Measurements from ENCODE around the gene FMNL3.
"Not testable (repeated sequence)": the region's sequence is repeated elsewhere in the genome, so short reads cannot be mapped to it uniquely, and the experiment has no call there.

The FMNL3 gene

DNA sequence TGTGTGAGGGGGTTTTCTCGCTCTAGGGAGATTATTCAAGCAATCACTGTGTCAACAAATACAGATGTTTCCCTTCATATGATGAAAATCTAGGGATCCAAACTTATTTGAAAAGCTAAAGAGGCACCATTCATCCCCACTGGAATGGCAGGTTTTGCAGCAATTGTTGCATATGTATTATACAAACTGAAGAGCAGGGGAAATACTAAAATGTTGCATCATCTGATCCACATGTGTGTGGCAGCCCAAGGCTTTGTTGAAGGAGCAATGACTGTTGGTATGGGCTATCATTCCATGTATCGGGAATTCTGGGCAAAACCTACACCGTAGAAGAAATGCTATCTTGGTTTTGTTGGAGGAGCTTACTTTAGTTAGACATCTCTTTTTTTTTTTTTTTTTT, 87.9 kb downstream of the FMNL3 start:
- Histone ChIP-seq H3K27me3 (ENCODE audit: control insufficient read depth, insufficient read depth, low read length) (peaks cover 4% of the 10 kb centered on the region), H3K9me3 (ENCODE audit: control insufficient read depth, low read depth, low read length) (no peaks in the 10 kb centered on the region), H3K4me1 (ENCODE audit: control insufficient read depth, low read depth, low read length) (no peaks in the 10 kb centered on the region), H3K9ac (ENCODE audit: low read length) (no peak overlapping the region), H3K4me3 (ENCODE audit: low read length) (no peak overlapping the region), H3K27ac (ENCODE audit: low read length) (no peak overlapping the region), H3K36me3 (ENCODE audit: control insufficient read depth, low read depth, low read length) (no peaks in the 10 kb centered on the region)

DNA sequence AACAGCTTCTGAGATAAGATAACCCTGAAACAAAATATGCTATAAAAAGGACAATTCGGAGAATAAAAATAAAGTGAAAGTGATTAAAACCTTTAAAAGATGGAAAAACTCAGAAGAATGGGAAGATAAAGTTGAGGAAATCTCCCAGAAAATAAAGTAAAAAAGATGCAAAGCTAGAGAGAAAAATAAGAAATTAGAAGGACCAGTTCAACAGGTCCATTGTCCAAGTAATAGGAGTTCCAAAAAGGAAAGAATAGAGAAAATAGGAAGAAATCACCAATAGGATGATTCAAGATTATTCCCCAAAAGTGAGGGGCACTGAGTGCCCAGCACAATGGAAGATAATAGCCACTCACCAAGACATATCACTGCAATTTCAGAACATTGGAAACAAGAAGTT, 88.6 kb downstream of the FMNL3 start:
- Histone ChIP-seq H3K27me3 (ENCODE audit: control insufficient read depth, insufficient read depth, low read length) (peaks cover 4% of the 10 kb centered on the region), H3K36me3 (ENCODE audit: control insufficient read depth, low read depth, low read length) (no peaks in the 10 kb centered on the region), H3K9me3 (ENCODE audit: control insufficient read depth, low read depth, low read length) (no peaks in the 10 kb centered on the region), H3K9ac (ENCODE audit: low read length) (no peak overlapping the region), H3K4me1 (ENCODE audit: control insufficient read depth, low read depth, low read length) (no peaks in the 10 kb centered on the region), H3K4me3 (ENCODE audit: low read length) (no peak overlapping the region), H3K27ac (ENCODE audit: low read length) (no peak overlapping the region)

DNA sequence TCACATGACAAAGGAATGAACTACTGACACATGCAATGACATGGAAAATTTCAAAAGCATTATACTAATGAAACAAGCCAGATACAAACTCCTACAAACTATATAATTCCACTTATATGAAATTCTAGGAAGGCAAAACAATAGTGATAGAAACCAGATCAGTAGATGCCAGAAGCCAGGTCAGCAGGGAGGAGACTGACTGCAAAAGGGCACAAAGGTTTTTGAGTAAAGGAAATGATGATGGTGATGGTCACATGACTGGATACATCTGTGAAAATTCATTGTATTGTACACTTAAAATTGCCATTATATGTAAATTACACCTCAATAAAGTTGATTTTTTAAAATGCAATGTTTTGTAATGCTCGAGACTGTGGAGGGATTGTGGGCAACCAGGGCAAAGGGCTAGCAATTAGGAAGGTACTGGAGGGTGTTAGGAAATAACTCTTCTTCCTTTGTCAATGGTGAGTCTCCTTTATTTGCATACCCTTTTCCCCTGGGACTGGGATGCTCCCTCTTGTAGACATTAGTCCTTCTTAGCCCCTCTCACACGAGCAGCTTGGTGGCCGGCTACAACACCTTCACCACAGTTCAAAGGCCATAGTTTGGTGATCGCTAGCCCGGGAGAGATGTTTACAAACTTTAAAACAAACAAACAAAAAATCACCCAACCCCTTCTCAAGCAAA, 90.5 kb downstream of the FMNL3 start:
- Histone ChIP-seq H3K9ac (ENCODE audit: low read length) (no peak overlapping the region), H3K4me1 (ENCODE audit: control insufficient read depth, low read depth, low read length) (no peaks in the 10 kb centered on the region), H3K27me3 (ENCODE audit: control insufficient read depth, insufficient read depth, low read length) (peaks cover 4% of the 10 kb centered on the region), H3K4me3 (ENCODE audit: low read length) (no peak overlapping the region), H3K27ac (ENCODE audit: low read length) (no peak overlapping the region), H3K36me3 (ENCODE audit: control insufficient read depth, low read depth, low read length) (no peaks in the 10 kb centered on the region), H3K9me3 (ENCODE audit: control insufficient read depth, low read depth, low read length) (no peaks in the 10 kb centered on the region)

DNA sequence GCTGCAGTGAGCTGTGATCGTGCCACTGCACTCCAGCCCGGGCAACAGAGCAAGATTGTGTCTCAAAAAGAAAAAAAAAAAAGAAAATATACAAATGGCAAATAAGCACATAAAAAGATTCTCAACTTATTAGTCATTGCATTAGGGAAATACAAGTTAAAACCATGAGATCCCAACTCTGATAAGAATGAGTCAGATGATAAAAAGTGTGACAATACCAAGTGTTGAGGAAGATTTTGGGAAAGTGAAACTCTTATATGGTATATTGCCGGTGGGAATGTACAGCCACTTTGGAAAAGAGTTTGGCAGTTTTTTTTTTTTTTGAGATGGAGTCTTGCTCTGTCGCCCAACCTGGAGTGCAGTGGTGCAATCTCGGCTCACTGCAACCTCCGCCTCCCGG, 91.5 kb downstream of the FMNL3 start:
- no peaks in the 10 kb centered on the region for H3K9me3 ChIP-seq (ENCODE audit: control insufficient read depth, low read depth, low read length)
- no peaks in the 10 kb centered on the region for H3K36me3 ChIP-seq (ENCODE audit: control insufficient read depth, low read depth, low read length)
- no peaks in the 10 kb centered on the region for H3K27me3 ChIP-seq (ENCODE audit: control insufficient read depth, insufficient read depth, low read length)
- H3K9ac ChIP-seq (ENCODE audit: low read length), result no peak overlapping the region
- H3K27ac ChIP-seq (ENCODE audit: low read length), result no peak overlapping the region
- H3K4me3 ChIP-seq (ENCODE audit: low read length), result no peak overlapping the region
- H3K4me1 ChIP-seq (ENCODE audit: control insufficient read depth, low read depth, low read length), result no peaks in the 10 kb centered on the region

DNA sequence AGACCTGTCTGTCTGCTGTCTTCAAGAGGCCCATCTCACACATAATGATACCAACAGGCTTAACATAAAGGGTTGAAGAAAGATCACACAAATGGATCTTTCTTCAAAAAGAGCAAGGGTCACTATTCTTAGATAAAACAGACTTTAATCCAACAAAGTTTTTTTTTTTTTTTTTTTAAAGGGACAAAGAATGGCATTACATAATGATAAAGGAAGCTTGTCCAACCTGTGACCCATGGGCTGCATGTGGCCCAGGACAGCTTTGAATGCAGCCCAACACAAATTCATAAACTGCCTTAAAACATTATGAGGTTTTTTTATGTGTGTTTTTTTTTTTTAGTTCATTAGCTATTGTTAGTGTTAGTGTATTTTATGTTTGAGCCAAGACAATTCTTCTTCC, 95.0 kb downstream of the FMNL3 start:
- Histone ChIP-seq H3K9me3 (ENCODE audit: control insufficient read depth, low read depth, low read length) (no peaks in the 10 kb centered on the region), H3K36me3 (ENCODE audit: control insufficient read depth, low read depth, low read length) (no peaks in the 10 kb centered on the region), H3K27me3 (ENCODE audit: control insufficient read depth, insufficient read depth, low read length) (no peaks in the 10 kb centered on the region)

DNA sequence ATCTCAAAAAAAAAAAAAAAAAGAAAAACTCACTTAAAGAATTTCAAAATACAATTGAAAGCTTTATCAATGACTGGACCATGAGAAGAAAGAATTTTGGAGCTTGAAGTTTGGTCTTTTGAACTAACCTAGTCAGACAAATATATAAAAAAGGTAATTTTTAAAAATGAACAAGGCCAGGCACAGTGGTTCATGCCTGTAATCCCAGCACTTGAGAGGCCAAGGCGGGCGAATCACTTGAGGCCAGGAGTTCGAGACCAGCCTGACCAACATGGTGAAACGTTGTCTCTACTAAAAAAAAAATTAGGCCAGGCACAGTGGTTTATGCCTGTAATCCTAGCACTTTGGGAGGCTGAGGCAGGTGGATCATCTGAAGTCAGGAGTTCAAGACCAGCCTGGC, 96.4 kb downstream of the FMNL3 start:
- H3K4me3 ChIP-seq (ENCODE audit: low read length); H3K4me1 ChIP-seq (ENCODE audit: control insufficient read depth, low read depth, low read length); H3K36me3 ChIP-seq (ENCODE audit: control insufficient read depth, low read depth, low read length); H3K27ac ChIP-seq (ENCODE audit: low read length); H3K27me3 ChIP-seq (ENCODE audit: control insufficient read depth, insufficient read depth, low read length); H3K9ac ChIP-seq (ENCODE audit: low read length); H3K9me3 ChIP-seq (ENCODE audit: control insufficient read depth, low read depth, low read length): not testable (repeated sequence)

More for the DNA sequence above, 95.0 kb downstream of the FMNL3 start:
- H3K4me1 ChIP-seq (ENCODE audit: control insufficient read depth, low read depth, low read length), result no peaks in the 10 kb centered on the region
- no peak overlapping the region for H3K27ac ChIP-seq (ENCODE audit: low read length)
- no peak overlapping the region for H3K9ac ChIP-seq (ENCODE audit: low read length)
- no peak overlapping the region for H3K4me3 ChIP-seq (ENCODE audit: low read length)

DNA sequence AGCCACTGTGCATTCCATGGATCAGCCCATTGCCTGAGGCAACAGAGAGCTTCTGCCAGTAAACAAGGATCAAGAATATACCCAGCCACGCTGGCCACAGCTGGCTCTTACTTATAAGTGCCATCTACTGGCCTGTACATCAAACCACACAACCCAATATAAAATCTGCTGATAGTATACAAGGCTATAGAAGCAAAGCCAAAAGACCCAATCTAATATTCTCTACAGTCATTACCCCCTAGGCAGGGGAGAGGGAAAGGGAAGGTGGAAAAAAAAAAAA, 97.4 kb downstream of the FMNL3 start:
- H3K9me3 ChIP-seq (ENCODE audit: control insufficient read depth, low read depth, low read length), result no peaks in the 10 kb centered on the region
- no peaks in the 10 kb centered on the region for H3K4me1 ChIP-seq (ENCODE audit: control insufficient read depth, low read depth, low read length)
- no peaks in the 10 kb centered on the region for H3K36me3 ChIP-seq (ENCODE audit: control insufficient read depth, low read depth, low read length)
- H3K27me3 ChIP-seq (ENCODE audit: control insufficient read depth, insufficient read depth, low read length), result no peaks in the 10 kb centered on the region
- H3K9ac ChIP-seq (ENCODE audit: low read length), result no peak overlapping the region
- H3K4me3 ChIP-seq (ENCODE audit: low read length), result no peak overlapping the region
- H3K27ac ChIP-seq (ENCODE audit: low read length), result no peak overlapping the region

DNA sequence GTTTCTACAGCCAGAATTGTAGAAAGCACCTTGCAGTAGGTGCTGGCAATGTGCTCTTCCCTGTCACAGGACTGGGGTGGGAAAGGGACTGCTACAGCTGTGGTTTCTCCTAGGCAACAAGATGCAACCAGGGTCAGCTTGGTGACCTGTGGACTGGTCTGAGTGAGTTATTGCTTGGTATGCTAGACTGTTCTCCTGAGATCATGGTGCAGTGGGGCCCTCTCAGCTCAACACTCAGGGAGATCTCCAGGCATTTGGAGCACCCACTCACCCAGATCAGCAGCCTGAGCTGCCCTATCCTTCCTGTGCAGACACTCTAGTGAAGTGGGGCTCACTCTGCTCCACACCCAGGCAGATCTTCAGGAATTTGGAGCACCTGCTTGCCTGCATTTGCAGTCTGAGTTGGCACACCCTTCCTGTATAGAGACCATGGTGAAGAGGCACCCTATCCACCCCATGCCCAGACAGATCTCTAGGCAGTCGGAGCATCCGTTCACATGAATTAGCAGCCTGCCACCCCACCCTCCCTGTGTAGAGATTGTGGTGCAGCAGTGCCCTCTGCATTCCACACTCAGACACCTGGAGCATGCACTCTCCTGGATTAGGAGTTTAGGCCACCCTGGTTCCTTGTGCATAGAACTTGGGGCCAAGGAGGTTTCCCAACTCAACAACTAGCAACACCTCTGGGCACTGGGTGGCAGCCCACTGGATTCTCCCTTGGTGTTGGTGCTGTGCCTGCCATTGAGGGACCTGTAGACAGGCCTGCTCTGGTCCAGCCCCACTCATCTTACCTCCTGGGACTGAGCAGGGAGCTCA, 97.9 kb downstream of the FMNL3 start:
- no peak overlapping the region for H3K4me3 ChIP-seq (ENCODE audit: low read length)
- H3K27ac ChIP-seq (ENCODE audit: low read length), result no peak overlapping the region
- H3K36me3 ChIP-seq (ENCODE audit: control insufficient read depth, low read depth, low read length), result no peaks in the 10 kb centered on the region
- no peaks in the 10 kb centered on the region for H3K27me3 ChIP-seq (ENCODE audit: control insufficient read depth, insufficient read depth, low read length)
- no peak overlapping the region for H3K9ac ChIP-seq (ENCODE audit: low read length)
- H3K9me3 ChIP-seq (ENCODE audit: control insufficient read depth, low read depth, low read length), result no peaks in the 10 kb centered on the region
- no peaks in the 10 kb centered on the region for H3K4me1 ChIP-seq (ENCODE audit: control insufficient read depth, low read depth, low read length)

DNA sequence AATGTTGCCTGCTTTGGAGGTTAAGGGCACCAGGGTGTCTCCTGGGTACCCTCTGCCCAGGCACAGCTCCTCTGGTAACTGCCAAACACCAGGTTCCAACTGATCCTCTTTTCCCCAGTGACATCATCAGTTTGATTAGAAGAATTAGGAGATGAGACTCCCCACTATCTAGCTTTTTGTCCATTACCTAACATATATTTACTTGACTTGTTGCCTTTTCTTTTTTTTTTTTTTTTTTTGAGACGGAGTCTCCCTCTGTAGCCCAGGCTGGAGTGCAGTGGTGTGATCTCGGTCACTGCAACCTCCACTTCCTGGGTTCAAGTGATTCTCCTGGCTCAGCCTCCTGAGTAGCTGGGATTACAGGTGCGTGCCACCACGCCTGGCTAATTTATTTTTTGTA, 101.7 kb downstream of the FMNL3 start, which contains the start of gene FAM186B:
Gene FAM186B (minus strand): TSS at position 101 of the 400 bp plus-strand sequence. CDS start 162 bp downstream, outside the sequence.
- H3K27me3 ChIP-seq (ENCODE audit: control insufficient read depth, insufficient read depth, low read length), result not testable (repeated sequence)

DNA sequence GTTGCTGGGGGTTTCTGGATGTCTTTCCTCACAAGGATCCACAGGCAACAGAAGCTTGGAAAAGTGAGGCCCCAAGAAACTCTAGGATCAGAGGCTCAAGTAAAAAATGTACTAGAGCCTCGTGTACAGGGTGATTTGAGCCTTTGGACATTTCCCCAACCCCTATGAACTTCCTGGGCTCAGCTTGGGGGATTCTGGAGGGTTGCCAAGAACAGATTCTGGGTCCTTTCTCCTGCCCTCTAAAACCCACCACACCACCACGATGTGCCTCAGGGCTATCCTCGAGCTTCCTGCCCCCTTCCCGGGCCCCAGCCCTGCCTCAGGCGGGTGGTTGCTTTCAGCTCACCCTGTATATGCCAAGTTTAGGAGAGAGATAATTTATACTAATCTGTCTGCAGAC, 102.3 kb downstream of the FMNL3 start:
- Histone ChIP-seq H3K36me3 (ENCODE audit: control insufficient read depth, low read depth, low read length) (no peaks in the 10 kb centered on the region), H3K27ac (ENCODE audit: low read length) (no peak overlapping the region), H3K4me1 (ENCODE audit: control insufficient read depth, low read depth, low read length) (no peaks in the 10 kb centered on the region), H3K27me3 (ENCODE audit: control insufficient read depth, insufficient read depth, low read length) (no peaks in the 10 kb centered on the region), H3K9ac (ENCODE audit: low read length) (no peak overlapping the region), H3K4me3 (ENCODE audit: low read length) (no peak overlapping the region), H3K9me3 (ENCODE audit: control insufficient read depth, low read depth, low read length) (no peaks in the 10 kb centered on the region)

More for the DNA sequence above, 101.7 kb downstream of the FMNL3 start, which contains the start of gene FAM186B:
- H3K4me1 ChIP-seq (ENCODE audit: control insufficient read depth, low read depth, low read length); H3K36me3 ChIP-seq (ENCODE audit: control insufficient read depth, low read depth, low read length); H3K27ac ChIP-seq (ENCODE audit: low read length); H3K9ac ChIP-seq (ENCODE audit: low read length); H3K4me3 ChIP-seq (ENCODE audit: low read length); H3K9me3 ChIP-seq (ENCODE audit: control insufficient read depth, low read depth, low read length): not testable (repeated sequence)

DNA sequence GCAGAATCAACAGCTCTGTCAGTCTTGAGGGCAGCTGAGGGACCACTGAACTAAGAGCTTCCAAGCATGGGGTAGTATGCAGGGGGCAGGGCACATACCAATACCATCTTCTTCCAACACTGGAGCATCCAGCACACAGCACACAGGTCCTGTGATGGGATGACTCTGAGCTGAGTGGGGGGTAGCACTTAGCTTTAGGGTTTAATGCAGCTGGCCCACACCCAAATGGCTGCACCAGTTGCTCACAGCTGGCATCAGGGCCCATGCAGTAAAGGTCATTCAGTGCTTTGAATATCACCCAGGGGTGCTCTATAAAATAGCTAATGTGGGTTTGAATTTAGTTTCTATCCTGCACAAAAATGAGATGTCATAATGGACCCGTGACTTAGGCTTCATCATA, 103.5 kb downstream of the FMNL3 start:
- no peaks in the 10 kb centered on the region for H3K27me3 ChIP-seq (ENCODE audit: control insufficient read depth, insufficient read depth, low read length)
- H3K27ac ChIP-seq (ENCODE audit: low read length), result no peak overlapping the region
- no peaks in the 10 kb centered on the region for H3K4me1 ChIP-seq (ENCODE audit: control insufficient read depth, low read depth, low read length)
- no peaks in the 10 kb centered on the region for H3K36me3 ChIP-seq (ENCODE audit: control insufficient read depth, low read depth, low read length)
- H3K9ac ChIP-seq (ENCODE audit: low read length), result no peak overlapping the region
- no peaks in the 10 kb centered on the region for H3K9me3 ChIP-seq (ENCODE audit: control insufficient read depth, low read depth, low read length)
- no peak overlapping the region for H3K4me3 ChIP-seq (ENCODE audit: low read length)

DNA sequence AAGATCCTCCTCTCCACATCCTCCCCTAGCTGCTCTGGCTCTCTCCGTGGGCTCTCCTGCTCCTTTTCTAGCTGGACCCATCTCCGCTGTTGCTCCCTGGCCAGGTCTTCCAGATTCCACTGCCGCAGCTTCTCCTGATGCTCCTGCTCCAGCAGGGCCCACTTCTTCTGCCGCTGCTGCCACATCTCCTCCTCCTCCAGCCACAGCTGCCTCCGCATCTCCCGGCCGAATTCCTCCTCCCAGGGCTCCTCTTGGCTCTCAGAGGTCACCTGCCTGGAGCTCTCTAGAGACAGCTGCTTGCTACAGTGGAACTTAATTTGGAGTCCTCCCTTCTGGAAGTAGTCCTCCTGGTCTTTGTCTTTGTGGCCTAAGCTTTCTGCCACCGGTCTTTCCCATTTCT, 107.2 kb downstream of the FMNL3 start:
- no peaks in the 10 kb centered on the region for H3K27me3 ChIP-seq (ENCODE audit: control insufficient read depth, insufficient read depth, low read length)
- H3K9me3 ChIP-seq (ENCODE audit: control insufficient read depth, low read depth, low read length), result no peaks in the 10 kb centered on the region
- no peak overlapping the region for H3K9ac ChIP-seq (ENCODE audit: low read length)
- no peak overlapping the region for H3K27ac ChIP-seq (ENCODE audit: low read length)
- no peak overlapping the region for H3K4me3 ChIP-seq (ENCODE audit: low read length)
- H3K4me1 ChIP-seq (ENCODE audit: control insufficient read depth, low read depth, low read length), result no peaks in the 10 kb centered on the region
- no peaks in the 10 kb centered on the region for H3K36me3 ChIP-seq (ENCODE audit: control insufficient read depth, low read depth, low read length)

Measured in iPS-18a (cell line).